Astrocyte of the spinal cord (primary cell): ENCODE measurements around the gene DYNLT2.
"Not testable (repeated sequence)": the region's sequence is repeated elsewhere in the genome, so short reads cannot be mapped to it uniquely, and the experiment has no call there.

Experiments used
- DNase-seq: peaks from one replicate; pipeline ENCODE4 v3.0.0; 2011; ENCODE audit warnings: low read depth, low spot score
- H3K4me3 ChIP-seq: 2 replicates; pipeline ENCODE4 v1.5.1; 2011; ENCODE audit warnings: low read depth, mild to moderate bottlenecking, low read length, moderate library complexity
- in situ Hi-C: cut with HindIII; loops from 2 replicates; pipeline ENCODE4 v1.10.0; 2017; ENCODE audit warnings: low sequenced_read_pairs
- TF ChIP-seq, protein P1 (sequence below): IDR thresholded peaks from 2 replicates; pipeline ENCODE4 v1.5.1; 2012; ENCODE audit warnings: low read depth, mild to moderate bottlenecking, low read length, inconsistent platforms

The DYNLT2 gene

GRCh38 chr6:169766232-169766631, 14.9 kb upstream of the DYNLT2 start:
- TF ChIP-seq, protein P1, sequence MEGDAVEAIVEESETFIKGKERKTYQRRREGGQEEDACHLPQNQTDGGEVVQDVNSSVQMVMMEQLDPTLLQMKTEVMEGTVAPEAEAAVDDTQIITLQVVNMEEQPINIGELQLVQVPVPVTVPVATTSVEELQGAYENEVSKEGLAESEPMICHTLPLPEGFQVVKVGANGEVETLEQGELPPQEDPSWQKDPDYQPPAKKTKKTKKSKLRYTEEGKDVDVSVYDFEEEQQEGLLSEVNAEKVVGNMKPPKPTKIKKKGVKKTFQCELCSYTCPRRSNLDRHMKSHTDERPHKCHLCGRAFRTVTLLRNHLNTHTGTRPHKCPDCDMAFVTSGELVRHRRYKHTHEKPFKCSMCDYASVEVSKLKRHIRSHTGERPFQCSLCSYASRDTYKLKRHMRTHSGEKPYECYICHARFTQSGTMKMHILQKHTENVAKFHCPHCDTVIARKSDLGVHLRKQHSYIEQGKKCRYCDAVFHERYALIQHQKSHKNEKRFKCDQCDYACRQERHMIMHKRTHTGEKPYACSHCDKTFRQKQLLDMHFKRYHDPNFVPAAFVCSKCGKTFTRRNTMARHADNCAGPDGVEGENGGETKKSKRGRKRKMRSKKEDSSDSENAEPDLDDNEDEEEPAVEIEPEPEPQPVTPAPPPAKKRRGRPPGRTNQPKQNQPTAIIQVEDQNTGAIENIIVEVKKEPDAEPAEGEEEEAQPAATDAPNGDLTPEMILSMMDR, result no peak
- peak; percentile 41 for DNase-seq
- in situ Hi-C loops, result no loop called here
- H3K4me3 ChIP-seq, result no peak overlapping the region

- DNase-seq, H3K4me3 ChIP-seq, in situ Hi-C loops: not testable (repeated sequence)
These were observed 14.4 kb upstream of the DYNLT2 start for GRCh38 chr6:169765789-169766188.

GRCh38 chr6:169763881-169764280, 12.5 kb upstream of the DYNLT2 start:
- DNase-seq, result peak; percentile 54
- TF ChIP-seq, protein P1, result no peak
- H3K4me3 ChIP-seq, result no peak overlapping the region
- in situ Hi-C loops, result no loop called here

- H3K4me3 ChIP-seq, result no peak overlapping the region
- no peak for DNase-seq
- in situ Hi-C loops, result no loop called here
- TF ChIP-seq, protein P1, result no peak
These were observed 11.9 kb upstream of the DYNLT2 start for GRCh38 chr6:169763308-169763707.

DNA sequence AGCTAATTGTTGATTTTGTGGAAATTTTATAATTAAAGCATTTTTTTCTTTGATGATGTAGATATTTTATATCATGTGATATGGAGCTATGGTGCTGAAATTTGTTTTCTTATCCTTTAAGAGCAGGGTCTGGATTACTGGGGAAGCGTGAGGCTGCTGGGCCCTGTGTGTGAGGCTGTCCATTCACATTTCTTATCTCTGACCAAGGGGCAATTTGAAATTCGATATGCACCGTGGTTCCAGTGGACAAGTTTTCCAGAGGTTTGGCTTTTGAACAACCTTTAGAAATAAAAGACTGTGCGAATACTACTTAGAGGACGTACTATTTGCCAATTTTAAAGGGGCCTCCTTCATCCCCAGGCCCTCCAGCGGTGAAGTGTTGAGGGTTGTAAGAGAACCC, 3.8 kb upstream of the DYNLT2 start:
- no peak overlapping the region for H3K4me3 ChIP-seq
- in situ Hi-C loops, result no loop called here
- TF ChIP-seq, protein P1, result no peak
- DNase-seq, result no peak

- no peak for DNase-seq
- TF ChIP-seq, protein P1, result no peak
- H3K4me3 ChIP-seq, result peak overlapping the region; percentile 86
- in situ Hi-C loops, result no loop called here
These were observed 777 bp upstream of the DYNLT2 start for GRCh38 chr6:169752074-169752623.

DNA sequence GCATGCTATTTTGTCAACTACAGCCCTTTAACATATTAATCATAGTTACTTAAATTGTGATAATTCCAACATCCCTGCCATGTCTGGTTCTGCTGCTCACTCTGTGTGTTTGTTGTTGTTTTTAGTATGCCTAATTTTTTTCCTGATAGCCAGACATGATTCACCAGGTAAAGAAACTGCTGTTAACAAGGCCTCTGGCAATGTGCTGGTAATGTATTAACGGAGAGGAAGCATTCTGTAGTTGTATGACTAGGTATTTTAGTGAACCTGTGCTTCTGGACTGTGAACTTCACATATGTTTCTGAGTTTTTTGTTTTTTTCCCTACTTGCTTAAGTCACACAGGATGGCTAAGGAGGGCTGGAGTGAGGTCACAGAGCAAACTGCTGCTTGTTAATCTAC, 4.8 kb downstream of the DYNLT2 start:
- DNase-seq, result no peak
- TF ChIP-seq, protein P1, result no peak
- H3K4me3 ChIP-seq, result no peak overlapping the region
- in situ Hi-C loops, result no loop called here
